ENCODE measurements around the gene LCE1B.

- TF ChIP-seq, protein P1, sequence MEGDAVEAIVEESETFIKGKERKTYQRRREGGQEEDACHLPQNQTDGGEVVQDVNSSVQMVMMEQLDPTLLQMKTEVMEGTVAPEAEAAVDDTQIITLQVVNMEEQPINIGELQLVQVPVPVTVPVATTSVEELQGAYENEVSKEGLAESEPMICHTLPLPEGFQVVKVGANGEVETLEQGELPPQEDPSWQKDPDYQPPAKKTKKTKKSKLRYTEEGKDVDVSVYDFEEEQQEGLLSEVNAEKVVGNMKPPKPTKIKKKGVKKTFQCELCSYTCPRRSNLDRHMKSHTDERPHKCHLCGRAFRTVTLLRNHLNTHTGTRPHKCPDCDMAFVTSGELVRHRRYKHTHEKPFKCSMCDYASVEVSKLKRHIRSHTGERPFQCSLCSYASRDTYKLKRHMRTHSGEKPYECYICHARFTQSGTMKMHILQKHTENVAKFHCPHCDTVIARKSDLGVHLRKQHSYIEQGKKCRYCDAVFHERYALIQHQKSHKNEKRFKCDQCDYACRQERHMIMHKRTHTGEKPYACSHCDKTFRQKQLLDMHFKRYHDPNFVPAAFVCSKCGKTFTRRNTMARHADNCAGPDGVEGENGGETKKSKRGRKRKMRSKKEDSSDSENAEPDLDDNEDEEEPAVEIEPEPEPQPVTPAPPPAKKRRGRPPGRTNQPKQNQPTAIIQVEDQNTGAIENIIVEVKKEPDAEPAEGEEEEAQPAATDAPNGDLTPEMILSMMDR (IDR thresholded peaks at IDR 0.05), result no peak
- TF ChIP-seq EP300 (IDR thresholded peaks at IDR 0.05) (no peak), POLR2A (IDR thresholded peaks at IDR 0.05) (no peak)
Measured at GRCh38 chr1:152861374-152861773, 49.6 kb downstream of the LCE1B start.
